Muscle layer of duodenum (tissue), 2 donors: ENCODE results near the gene ZNF892.
"Not testable (repeated sequence)": the region's sequence is repeated elsewhere in the genome, so short reads cannot be mapped to it uniquely, and the experiment has no call there.

ENCODE experiments used
- H3K27ac ChIP-seq: one replicate; pipeline ENCODE4 v1.7.0; 2013; ENCODE audit warnings: mild to moderate bottlenecking, low read length
- H3K27me3 ChIP-seq: one replicate; pipeline ENCODE4 v1.7.0; 2013; ENCODE audit warnings: low read depth, mild to moderate bottlenecking, control low read depth, low read length
- H3K36me3 ChIP-seq, 2 donors: one replicate each; pipeline ENCODE4 v1.7.0; 2013; ENCODE audit warnings: low read length in 2 of 2, control low read depth in 1 of 2, mild to moderate bottlenecking in 1 of 2; ENCODE audit not compliant: insufficient read depth in 2 of 2, control insufficient read depth in 1 of 2
- H3K4me1 ChIP-seq, 2 donors: one replicate each; pipeline ENCODE4 v1.7.0; 2013; ENCODE audit warnings: low read length in 2 of 2, mild to moderate bottlenecking in 2 of 2, control low read depth in 1 of 2, moderate library complexity in 1 of 2; ENCODE audit not compliant: insufficient read depth in 2 of 2, control insufficient read depth in 1 of 2
- H3K4me3 ChIP-seq, 2 donors: one replicate each; pipeline ENCODE4 v1.7.0; 2013; ENCODE audit warnings: low read length in 2 of 2, low read depth in 1 of 2, mild to moderate bottlenecking in 1 of 2
- H3K9me3 ChIP-seq, 2 donors: one replicate each; pipeline ENCODE4 v1.7.0; 2013; ENCODE audit warnings: low read length in 2 of 2, control low read depth in 1 of 2, mild to moderate bottlenecking in 1 of 2; ENCODE audit not compliant: control insufficient read depth in 1 of 2
- donor health status: healthy.

Gene ZNF892

DNA sequence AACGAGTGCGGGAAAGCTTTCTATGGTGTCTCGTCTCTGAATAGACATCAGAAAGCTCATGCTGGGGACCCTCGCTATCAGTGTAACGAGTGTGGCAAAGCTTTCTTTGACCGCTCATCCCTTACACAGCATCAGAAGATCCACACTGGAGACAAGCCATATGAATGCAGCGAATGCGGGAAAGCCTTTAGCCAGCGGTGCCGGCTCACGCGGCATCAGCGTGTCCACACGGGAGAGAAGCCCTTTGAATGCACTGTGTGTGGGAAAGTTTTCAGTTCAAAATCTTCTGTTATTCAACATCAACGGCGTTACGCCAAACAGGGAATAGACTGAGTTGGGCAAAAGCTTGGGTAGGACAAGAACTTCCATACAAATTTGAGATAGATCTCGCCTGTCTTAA, 25.5 kb upstream of the ZNF892 start:
- H3K27ac ChIP-seq, result no peak overlapping the region
- peaks cover 34 to 57% of the 10 kb centered on the region in 2 donors for H3K36me3 ChIP-seq
- no peak overlapping the region for H3K4me3 ChIP-seq
- peaks cover 0 to 12% of the 10 kb centered on the region in 2 donors for H3K9me3 ChIP-seq
- no peaks in the 10 kb centered on the region for H3K27me3 ChIP-seq
- no peaks in the 10 kb centered on the region for H3K4me1 ChIP-seq

DNA sequence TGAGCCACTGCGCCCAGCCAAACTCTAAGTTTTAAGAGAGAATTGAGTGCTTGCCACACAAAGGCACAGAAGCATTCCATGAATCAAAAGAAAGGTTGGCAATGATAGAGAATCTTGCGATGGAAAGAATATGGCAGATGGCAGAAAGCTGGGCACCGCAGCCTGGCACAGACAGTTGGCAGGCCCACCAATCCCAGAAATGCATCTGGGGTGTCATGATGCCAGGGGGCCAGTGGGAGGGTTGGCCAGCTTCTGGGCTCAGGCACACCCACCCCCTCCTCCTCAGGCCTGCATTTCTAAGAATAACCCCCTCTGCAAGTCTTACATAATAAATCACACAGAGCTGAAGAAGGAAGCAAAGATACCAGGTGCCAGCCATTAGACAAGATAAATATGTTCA, 22.1 kb upstream of the ZNF892 start:
- Histone ChIP-seq H3K4me1 (no peaks in the 10 kb centered on the region), H3K36me3 (peaks cover 21 to 36% of the 10 kb centered on the region in 2 donors), H3K27me3 (no peaks in the 10 kb centered on the region), H3K27ac (no peak overlapping the region), H3K4me3 (no peak overlapping the region), H3K9me3 (peaks cover 0 to 12% of the 10 kb centered on the region in 2 donors)

DNA sequence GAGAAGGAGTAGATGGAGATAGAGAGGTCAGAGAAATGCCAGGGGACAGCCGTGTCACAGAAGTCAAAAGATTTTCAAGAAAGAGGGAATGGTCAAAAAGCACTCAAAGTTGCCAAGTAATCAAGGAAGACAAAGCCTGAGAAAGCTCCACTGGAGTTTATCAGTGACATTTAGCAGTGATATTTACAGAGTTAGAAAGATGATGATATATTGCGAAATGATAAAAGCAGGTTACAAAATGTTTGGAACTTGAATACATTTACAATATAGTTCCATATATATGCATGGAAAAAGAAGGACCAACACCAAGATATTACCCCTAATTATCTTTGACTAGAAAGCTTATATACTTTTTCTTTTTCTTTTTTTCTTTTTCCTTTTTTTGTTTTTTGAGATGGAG, 21.3 kb upstream of the ZNF892 start:
- Histone ChIP-seq H3K4me1 (no peaks in the 10 kb centered on the region), H3K36me3 (peaks cover 18 to 29% of the 10 kb centered on the region in 2 donors), H3K27me3 (no peaks in the 10 kb centered on the region), H3K4me3 (no peak overlapping the region), H3K27ac (no peak overlapping the region), H3K9me3 (peaks cover 0 to 12% of the 10 kb centered on the region in 2 donors)

DNA sequence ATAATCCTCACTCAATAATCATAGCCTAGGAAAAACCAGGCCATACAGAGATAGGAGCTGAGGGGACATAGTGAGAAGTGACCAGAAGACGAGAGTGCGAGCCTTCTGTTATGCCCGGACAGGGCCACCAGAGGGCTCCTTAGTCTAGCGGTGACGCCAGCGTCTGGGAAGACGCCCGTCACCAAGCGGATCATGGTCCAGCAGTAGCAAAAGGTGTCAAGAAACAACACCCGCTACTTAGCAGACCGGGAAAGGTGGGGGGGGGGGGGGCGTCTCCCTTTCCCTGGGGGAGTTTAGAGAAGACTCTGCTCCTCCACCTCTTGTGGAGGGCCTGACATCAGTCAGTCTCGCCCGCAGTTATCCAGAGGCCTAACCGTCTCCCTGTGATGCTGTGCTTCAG, 14.4 kb upstream of the ZNF892 start:
- H3K9me3 ChIP-seq, H3K4me3 ChIP-seq, H3K27me3 ChIP-seq, H3K27ac ChIP-seq, H3K4me1 ChIP-seq, H3K36me3 ChIP-seq: not testable (repeated sequence)

DNA sequence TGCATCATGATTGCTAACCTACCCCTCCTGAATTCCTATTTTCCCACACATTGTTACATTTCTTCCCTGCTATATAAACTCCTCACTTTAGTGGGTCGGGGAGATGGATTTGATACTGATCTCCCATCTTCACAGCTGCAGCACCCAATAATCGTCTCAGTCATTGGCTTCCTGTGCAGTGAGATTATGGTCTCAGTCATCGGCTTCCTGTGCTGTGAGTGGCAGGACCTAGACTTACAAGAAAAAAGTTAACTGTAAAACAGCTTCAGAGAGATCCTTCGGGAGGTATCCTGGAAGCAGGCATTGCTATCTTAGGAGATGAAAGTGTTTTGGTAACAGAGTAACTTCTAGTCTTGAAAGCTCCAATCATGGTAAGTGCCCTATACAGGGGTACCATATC, 3.4 kb upstream of the ZNF892 start:
- Histone ChIP-seq H3K27ac (no peak overlapping the region), H3K27me3 (no peaks in the 10 kb centered on the region), H3K4me1 (peaks cover 0 to 15% of the 10 kb centered on the region in 2 donors), H3K4me3 (no peak overlapping the region), H3K9me3 (no peaks in the 10 kb centered on the region), H3K36me3 (no peaks in the 10 kb centered on the region)

DNA sequence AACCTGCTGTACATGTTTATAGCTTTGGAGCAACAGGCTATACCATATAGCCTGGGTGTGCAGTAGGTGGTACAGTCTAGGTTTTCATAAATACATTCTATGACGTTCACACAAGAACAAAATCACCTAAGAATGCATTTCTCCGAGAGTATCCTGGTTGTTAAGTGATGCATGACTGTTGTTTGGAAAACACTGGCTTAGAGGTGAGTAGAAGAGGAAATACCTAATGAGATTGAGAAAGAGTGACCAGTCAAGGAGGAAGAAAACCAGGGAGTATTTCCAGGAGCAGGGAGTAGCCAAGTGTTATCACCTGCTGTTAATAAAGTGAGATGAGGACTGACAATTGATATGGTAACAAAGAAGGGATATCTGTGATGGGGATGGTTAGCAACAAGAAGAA, 2.9 kb upstream of the ZNF892 start:
- Histone ChIP-seq H3K27ac (no peak overlapping the region), H3K4me3 (no peak overlapping the region), H3K27me3 (no peaks in the 10 kb centered on the region), H3K9me3 (no peaks in the 10 kb centered on the region), H3K36me3 (peaks cover 0 to 4% of the 10 kb centered on the region in 2 donors), H3K4me1 (peaks cover 0 to 15% of the 10 kb centered on the region in 2 donors)

DNA sequence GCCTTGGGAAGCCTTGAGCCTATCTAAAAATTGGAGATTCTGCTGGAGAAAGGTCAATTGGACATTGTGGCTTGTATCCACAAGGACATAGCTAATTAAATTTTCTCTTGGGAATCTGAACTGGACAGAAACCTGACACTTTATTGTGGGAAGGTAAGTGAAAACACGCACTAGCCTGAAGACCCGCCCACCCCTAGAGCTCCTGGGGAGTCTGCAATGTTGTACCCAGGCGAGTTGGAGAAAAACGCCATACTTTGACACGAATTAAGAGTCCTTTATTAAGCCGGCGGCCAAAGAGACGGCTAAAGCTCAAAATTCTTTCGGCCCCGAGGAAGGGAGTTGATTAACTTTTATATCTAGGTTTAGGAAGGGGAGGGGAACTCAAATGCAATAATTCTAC, 1.2 kb upstream of the ZNF892 start:
- H3K4me1 ChIP-seq, result peaks cover 0 to 15% of the 10 kb centered on the region in 2 donors
- peak overlapping the region in 1 of 2 donors; percentile 61 for H3K4me3 ChIP-seq
- peaks cover 4 to 7% of the 10 kb centered on the region in 2 donors for H3K9me3 ChIP-seq
- peaks cover 6 to 16% of the 10 kb centered on the region in 2 donors for H3K36me3 ChIP-seq
- no peak overlapping the region for H3K27ac ChIP-seq
- no peaks in the 10 kb centered on the region for H3K27me3 ChIP-seq

DNA sequence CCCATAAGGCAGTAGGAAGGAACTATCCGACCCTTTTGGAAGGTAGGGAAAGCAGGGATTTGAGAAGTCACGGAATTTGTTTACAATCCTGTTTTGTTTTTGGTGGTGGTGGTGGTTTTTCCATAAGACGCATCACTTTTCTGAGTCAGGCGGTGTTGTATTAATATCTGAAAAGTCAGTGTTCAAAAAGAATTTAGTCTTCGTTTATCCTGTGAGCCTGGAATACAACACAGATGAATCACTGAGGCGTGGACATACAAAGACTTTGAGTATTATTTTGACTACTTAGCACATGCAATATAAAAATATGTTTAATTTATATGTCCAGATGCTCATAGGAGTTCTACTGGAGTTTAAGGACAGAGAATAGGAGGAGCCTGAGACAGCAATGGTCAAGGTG, 785 bp downstream of the ZNF892 start:
- peaks cover 0 to 15% of the 10 kb centered on the region in 2 donors for H3K4me1 ChIP-seq
- H3K27ac ChIP-seq, result no peak overlapping the region
- peaks cover 25 to 36% of the 10 kb centered on the region in 2 donors for H3K36me3 ChIP-seq
- peaks cover 22 to 25% of the 10 kb centered on the region in 2 donors for H3K9me3 ChIP-seq
- no peaks in the 10 kb centered on the region for H3K27me3 ChIP-seq
- peak overlapping the region; percentile 61 to 73 for H3K4me3 ChIP-seq

DNA sequence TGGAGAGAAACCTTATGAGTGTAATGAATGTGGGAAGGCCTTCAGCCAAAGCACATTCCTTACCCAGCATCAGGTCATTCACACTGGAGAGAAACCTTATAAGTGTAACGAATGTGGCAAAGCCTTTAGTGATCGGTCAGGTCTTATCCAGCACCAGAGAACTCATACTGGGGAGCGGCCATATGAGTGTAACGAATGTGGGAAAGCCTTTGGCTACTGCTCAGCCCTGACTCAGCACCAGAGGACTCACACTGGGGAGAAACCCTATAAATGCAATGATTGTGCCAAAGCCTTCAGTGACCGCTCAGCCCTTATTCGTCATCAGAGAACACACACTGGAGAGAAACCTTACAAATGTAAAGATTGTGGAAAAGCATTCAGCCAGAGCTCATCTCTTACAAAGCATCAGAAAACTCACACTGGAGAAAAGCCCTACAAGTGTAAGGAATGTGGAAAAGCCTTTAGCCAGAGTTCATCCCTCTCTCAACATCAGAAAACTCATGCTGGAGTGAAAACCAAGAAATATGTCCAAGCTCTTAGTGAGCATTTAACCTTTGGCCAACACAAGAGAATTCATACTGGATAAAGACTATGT, 7.8 kb downstream of the ZNF892 start:
- no peak overlapping the region for H3K27ac ChIP-seq
- H3K9me3 ChIP-seq, result peaks cover 83 to 95% of the 10 kb centered on the region in 2 donors
- peaks cover 46 to 96% of the 10 kb centered on the region in 2 donors for H3K36me3 ChIP-seq
- peak overlapping the region; percentile 4 to 59 for H3K4me3 ChIP-seq
- H3K27me3 ChIP-seq, result no peaks in the 10 kb centered on the region
- H3K4me1 ChIP-seq, result no peaks in the 10 kb centered on the region

DNA sequence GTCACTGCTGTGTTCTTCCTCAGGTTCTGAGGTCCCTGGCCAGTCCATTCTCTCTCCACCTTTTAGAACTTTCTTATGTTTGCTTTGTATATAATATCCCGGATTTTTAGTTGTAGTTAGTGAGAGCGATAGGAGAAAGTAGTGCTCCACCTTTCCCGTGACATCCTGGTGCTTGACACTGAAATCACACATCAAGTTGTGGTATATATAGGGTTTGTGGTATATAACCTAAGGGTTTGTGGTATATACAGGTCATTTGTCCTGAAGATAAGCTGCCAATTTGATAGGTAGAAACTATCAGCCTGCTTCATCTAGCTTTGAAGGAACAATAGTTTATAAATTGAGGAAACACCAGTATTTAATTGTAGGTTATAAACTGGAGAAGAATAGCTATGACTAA, 13.1 kb downstream of the ZNF892 start:
- H3K4me1 ChIP-seq, result no peaks in the 10 kb centered on the region
- peaks cover 0 to 90% of the 10 kb centered on the region in 2 donors for H3K36me3 ChIP-seq
- H3K4me3 ChIP-seq, result peak overlapping the region in 1 of 2 donors; percentile 59
- no peaks in the 10 kb centered on the region for H3K27me3 ChIP-seq
- H3K9me3 ChIP-seq, result peaks cover 47 to 90% of the 10 kb centered on the region in 2 donors
- H3K27ac ChIP-seq, result no peak overlapping the region

DNA sequence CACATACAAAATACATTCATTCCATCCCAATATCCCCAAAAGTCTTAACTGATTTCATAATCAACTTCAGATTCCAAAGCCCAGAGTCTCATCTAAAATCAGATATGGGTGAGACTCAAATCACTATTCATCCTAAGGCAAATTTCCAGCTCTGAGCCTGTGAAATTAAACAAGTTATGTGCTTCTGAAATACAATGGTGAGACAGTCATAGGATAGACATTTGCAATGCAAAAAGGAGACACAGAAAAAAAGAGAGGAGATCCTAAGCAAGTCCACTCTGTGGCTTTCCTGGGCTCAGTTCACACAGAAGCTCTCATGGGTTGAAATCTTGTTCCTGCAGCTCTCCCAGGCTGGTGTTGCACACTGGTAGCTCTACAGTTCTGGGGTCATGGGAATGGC, 18.3 kb downstream of the ZNF892 start:
- no peaks in the 10 kb centered on the region for H3K4me1 ChIP-seq
- H3K4me3 ChIP-seq, result peak overlapping the region in 1 of 2 donors; percentile 9
- no peak overlapping the region for H3K27ac ChIP-seq
- peaks cover 5 to 64% of the 10 kb centered on the region in 2 donors for H3K9me3 ChIP-seq
- peaks cover 0 to 46% of the 10 kb centered on the region in 2 donors for H3K36me3 ChIP-seq
- no peaks in the 10 kb centered on the region for H3K27me3 ChIP-seq

DNA sequence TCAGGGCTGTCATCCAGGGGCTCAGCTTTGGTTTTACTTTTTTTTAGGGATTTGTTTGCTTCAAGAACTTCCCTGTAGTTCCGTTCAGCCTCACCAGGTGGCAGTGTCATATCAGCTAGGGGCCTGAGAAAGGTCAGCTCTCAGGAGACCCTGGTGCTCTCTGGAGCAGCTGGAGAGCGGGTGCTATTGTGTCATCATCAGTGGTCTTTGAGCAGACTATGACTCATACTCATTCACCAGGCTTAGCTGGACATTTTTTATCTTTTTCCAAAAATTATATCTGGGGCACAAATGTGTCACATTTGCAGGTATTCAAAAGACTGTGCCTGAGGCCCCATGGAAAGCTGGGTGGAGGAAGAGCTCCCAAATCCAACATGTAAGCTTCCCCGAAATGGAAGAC, 24.4 kb downstream of the ZNF892 start:
- H3K4me3 ChIP-seq, result no peak overlapping the region
- H3K9me3 ChIP-seq, result peaks cover 0 to 32% of the 10 kb centered on the region in 2 donors
- H3K27me3 ChIP-seq, result no peaks in the 10 kb centered on the region
- peaks cover 0 to under 1% of the 10 kb centered on the region in 2 donors for H3K36me3 ChIP-seq
- H3K27ac ChIP-seq, result no peak overlapping the region
- H3K4me1 ChIP-seq, result no peaks in the 10 kb centered on the region
